Keratinocyte (primary cell): ENCODE data around the gene WNT16. TPM values are rescaled to one million over a fixed set of nuclear protein-coding genes. Genes with fewer than 3 reads are reported as not detected.

Experiments used
- DNase-seq: peaks from one replicate; pipeline ENCODE4 v3.0.0-alpha.2; 2011; ENCODE audit warnings: low read depth, missing footprints, low spot score
- FAIRE-seq: peaks from 2 replicates; lab custom pipeline; 2011; peaks lifted over from hg19 to GRCh38; lab: Jason Lieb, UNC
- H2AFZ ChIP-seq: 2 replicates; pipeline ENCODE4 v1.6.0; 2012; ENCODE audit warnings: low read length, control low read depth, inconsistent platforms; ENCODE audit not compliant: control insufficient read depth
- H3K27ac ChIP-seq: 2 replicates; pipeline ENCODE4 v1.5.1; 2011; ENCODE audit warnings: low read length; ENCODE audit not compliant: control insufficient read depth, insufficient read depth
- H3K27me3 ChIP-seq: 3 replicates; pipeline ENCODE4 v1.6.0; 2011; ENCODE audit warnings: low read length; ENCODE audit not compliant: control insufficient read depth, insufficient read depth; ENCODE audit errors: extremely low read depth
- H3K36me3 ChIP-seq, 2 experiments: 2 replicates in 1 of 2; 3 replicates in 1 of 2; pipeline ENCODE4 v1.5.1; 2011; ENCODE audit warnings: low read length in 2 of 2, mild to moderate bottlenecking in 1 of 2; ENCODE audit not compliant: control insufficient read depth in 2 of 2, insufficient read depth in 2 of 2; ENCODE audit errors: extremely low read depth in 1 of 2
- H3K4me1 ChIP-seq: 3 replicates; pipeline ENCODE4 v1.5.1; 2011; ENCODE audit warnings: low read length; ENCODE audit not compliant: control insufficient read depth, insufficient read depth; ENCODE audit errors: extremely low read depth
- H3K4me2 ChIP-seq: 3 replicates; pipeline ENCODE4 v1.6.0; 2011; ENCODE audit warnings: low read depth, low read length; ENCODE audit not compliant: control insufficient read depth, insufficient read depth; ENCODE audit errors: extremely low read depth
- H3K4me3 ChIP-seq, 3 experiments: fragments of 200-600 bp in 1 of 3; sonication (generic) in 1 of 3; 2 replicates in 2 of 3; 3 replicates in 1 of 3; pipeline ENCODE4 v1.5.1; 2011 to 2016; ENCODE audit warnings: low read length in 3 of 3, mild to moderate bottlenecking in 3 of 3, control low read depth in 2 of 3, inconsistent platforms in 1 of 3, low read depth in 1 of 3, mixed read lengths in 1 of 3, mixed run types in 1 of 3, moderate library complexity in 1 of 3; ENCODE audit not compliant: control insufficient read depth in 2 of 3, insufficient read depth in 2 of 3; ENCODE audit errors: extremely low read depth in 1 of 3
- H3K79me2 ChIP-seq: 2 replicates; pipeline ENCODE4 v1.6.0; 2012; ENCODE audit warnings: low read length; ENCODE audit not compliant: control insufficient read depth, insufficient read depth
- H3K9ac ChIP-seq: 3 replicates; pipeline ENCODE4 v1.6.0; 2011; ENCODE audit warnings: low read length; ENCODE audit not compliant: control insufficient read depth, insufficient read depth; ENCODE audit errors: extremely low read depth
- H3K9me1 ChIP-seq: 3 replicates; pipeline ENCODE4 v1.6.0; 2011; ENCODE audit warnings: low read length; ENCODE audit not compliant: control insufficient read depth, insufficient read depth; ENCODE audit errors: extremely low read depth
- H3K9me3 ChIP-seq: 2 replicates; pipeline ENCODE4 v1.5.1; 2012; ENCODE audit warnings: low read depth, low read length; ENCODE audit not compliant: control insufficient read depth
- H4K20me1 ChIP-seq: 3 replicates; pipeline ENCODE4 v1.6.0; 2011; ENCODE audit warnings: low read length; ENCODE audit not compliant: control insufficient read depth, insufficient read depth; ENCODE audit errors: extremely low read depth
- CTCF ChIP-seq, 3 experiments: IDR thresholded peaks in 1 of 3; conservative IDR thresholded peaks in 1 of 3; optimal IDR thresholded peaks in 1 of 3; 2 replicates in 2 of 3; 3 replicates in 1 of 3; pipeline versions ENCODE3 to v1.5.1; 2011; ENCODE audit warnings: low read length in 3 of 3, mild to moderate bottlenecking in 3 of 3, moderate library complexity in 2 of 3, control low read depth in 1 of 3, inconsistent platforms in 1 of 3; ENCODE audit not compliant: insufficient read depth in 2 of 3; ENCODE audit errors: extremely low read depth in 1 of 3
- EZH2 ChIP-seq: IDR thresholded peaks from one replicate; pipeline ENCODE4 v1.6.1; 2012; ENCODE audit warnings: inconsistent platforms, mild to moderate bottlenecking, low read length, moderate library complexity
- dilution Hi-C: fragments of 300-500 bp; cut with MboI; formaldehyde crosslinking; loops from one replicate; pipeline ENCODE4 v1.7.0; 2020; ENCODE audit warnings: low sequenced_read_pairs; ENCODE audit not compliant: extremely low pct_ligation_motif_present
- polyA plus RNA-seq, 5 experiments: library from polyadenylated mRNA; depleted of rRNA in 3 of 5; stranded (reverse) in 3 of 5; stranded (forward) in 1 of 5; unstranded in 1 of 5; fragments of >200 nt; gene quantifications; 1 replicate in 1 of 5; 2 replicates in 3 of 5; 3 replicates in 1 of 5; pipeline versions ENCODE4 v1.2.1 to v1.2.3, GENCODE V29; 2011 to 2012; ENCODE audit warnings: missing spikeins in 2 of 5, low read depth in 1 of 5, low replicate concordance in 1 of 5

Gene WNT16
- polyA plus RNA-seq, 1 donor (not counting 4 experiments of a cell fraction or from before 2014, with no cell fraction given): not detected

DNA sequence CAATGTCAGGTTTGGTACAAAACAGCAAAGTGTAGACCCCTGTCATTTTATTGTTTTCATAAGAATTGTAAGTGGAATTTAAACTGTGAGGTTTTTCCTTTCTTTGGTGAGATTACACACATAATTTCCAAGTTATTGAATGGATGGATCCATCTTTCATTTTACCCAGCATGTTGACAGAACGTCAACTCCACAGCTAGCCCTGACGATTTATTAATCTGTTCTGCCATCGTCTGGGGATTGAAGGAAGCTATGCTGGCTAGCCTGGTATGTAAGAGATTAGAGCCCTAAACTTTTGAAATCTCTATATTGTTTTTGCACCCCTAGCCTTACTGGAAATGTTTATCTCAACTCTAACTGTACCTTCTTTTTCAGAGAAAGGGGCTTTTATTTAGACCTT lies 8.6 kb downstream of the WNT16 start:
- FAIRE-seq: no peak
- Histone ChIP-seq H3K4me2 (no peak overlapping the region), H3K4me3 (no peak overlapping the region), H3K79me2 (no peaks in the 10 kb centered on the region), H3K27ac (no peak overlapping the region), H3K9me3 (no peaks in the 10 kb centered on the region), H3K4me1 (no peaks in the 10 kb centered on the region), H3K9ac (no peak overlapping the region), H3K9me1 (no peaks in the 10 kb centered on the region), H2AFZ (no peak overlapping the region), H3K27me3 (no peaks in the 10 kb centered on the region), H3K36me3 (no peaks in the 10 kb centered on the region), H4K20me1 (no peaks in the 10 kb centered on the region)
- peak; percentile 34 to 69 (median 67) for TF ChIP-seq CTCF (optimal IDR thresholded peaks at IDR 0.05 in 1 of 3, IDR thresholded peaks at IDR 0.05 in 1 of 3, conservative IDR thresholded peaks at IDR 0.05 in 1 of 3; ENCODE audit: extremely low read depth in 1 of 3, insufficient read depth in 2 of 3, low read length in 3 of 3)
- no peak for TF ChIP-seq EZH2
- no peak for DNase-seq
- dilution Hi-C loops: no loop called here

- Histone ChIP-seq H3K79me2 (no peaks in the 10 kb centered on the region), H3K4me3 (no peak overlapping the region), H3K9ac (no peak overlapping the region), H3K27ac (no peak overlapping the region), H3K36me3 (peaks cover 0 to 2% of the 10 kb centered on the region in 2 experiments), H3K4me1 (no peaks in the 10 kb centered on the region), H2AFZ (no peak overlapping the region), H4K20me1 (no peaks in the 10 kb centered on the region), H3K27me3 (no peaks in the 10 kb centered on the region), H3K9me1 (no peaks in the 10 kb centered on the region), H3K4me2 (no peak overlapping the region), H3K9me3 (no peaks in the 10 kb centered on the region)
- dilution Hi-C loops: no loop called here
- no peak for DNase-seq
- TF ChIP-seq CTCF (optimal IDR thresholded peaks at IDR 0.05 in 1 of 3, IDR thresholded peaks at IDR 0.05 in 1 of 3, conservative IDR thresholded peaks at IDR 0.05 in 1 of 3; ENCODE audit: extremely low read depth in 1 of 3, insufficient read depth in 2 of 3, low read length in 3 of 3) (no peak), EZH2 (no peak)
- no peak for FAIRE-seq
These were observed 10.3 kb downstream of the WNT16 start for GRCh38 chr7:121339082-121339481.
